Activated naive CD4-positive, alpha-beta T cell treated with anti-CD3 and anti-CD28 coated beads, Interleukin-2, amount 10 ng/mL, durations not matched to agents 7 days and 5 days (primary cell): ENCODE measurements around the gene ITIH1.

Experiments
- CTCF ChIA-PET: fragments of 350-600 bp; sonication (Branson Sonifier 250); formaldehyde crosslinking; loops from one replicate; lab custom pipeline; 2021; ENCODE audit warnings: antibody characterized with exemption; lab: Charles Lee
- DNase-seq: peaks from one replicate; pipeline ENCODE4 v3.0.0-alpha.2; 2020
- H3K27ac Mint-ChIP-seq: one replicate; pipeline ENCODE4 v1.8.0; 2021; ENCODE audit warnings: mild to moderate bottlenecking, moderate library complexity, mixed read lengths
- H3K27me3 Mint-ChIP-seq: one replicate; pipeline ENCODE4 v1.8.0; 2021; ENCODE audit warnings: mild to moderate bottlenecking, mixed read lengths
- H3K36me3 Mint-ChIP-seq: one replicate; pipeline ENCODE4 v1.8.0; 2021; ENCODE audit warnings: mixed read lengths
- H3K4me1 Mint-ChIP-seq: one replicate; pipeline ENCODE4 v1.8.0; 2021; ENCODE audit warnings: mixed read lengths
- H3K4me3 Mint-ChIP-seq: one replicate; pipeline ENCODE4 v1.8.0; 2021; ENCODE audit warnings: mild to moderate bottlenecking, moderate library complexity, mixed read lengths
- H3K9me3 Mint-ChIP-seq: one replicate; pipeline ENCODE4 v1.8.0; 2021; ENCODE audit warnings: mixed read lengths

ITIH1 gene

DNA sequence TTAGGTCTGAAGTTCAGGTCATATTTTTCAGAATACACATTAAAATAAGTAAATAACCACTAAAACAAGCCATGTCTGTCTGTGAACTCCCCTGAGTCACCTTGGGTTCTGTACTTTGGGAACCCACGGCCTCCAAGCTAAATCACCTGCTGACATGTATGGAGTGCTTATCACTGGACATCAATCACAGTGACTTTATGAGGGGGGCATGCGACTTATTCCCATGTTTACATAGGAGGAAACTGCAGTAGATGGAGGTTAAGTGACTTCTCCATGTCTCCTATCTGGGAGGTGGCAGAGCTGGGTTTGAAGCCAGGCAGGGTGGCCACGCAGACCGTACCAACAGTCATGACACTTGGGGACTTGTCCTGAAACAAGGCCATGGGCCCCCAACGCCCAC lies 45.0 kb downstream of the ITIH1 start:
- DNase-seq: no peak
- Mint-ChIP-seq H3K27ac (no peak overlapping the region), H3K36me3 (no peaks in the 10 kb centered on the region)

DNA sequence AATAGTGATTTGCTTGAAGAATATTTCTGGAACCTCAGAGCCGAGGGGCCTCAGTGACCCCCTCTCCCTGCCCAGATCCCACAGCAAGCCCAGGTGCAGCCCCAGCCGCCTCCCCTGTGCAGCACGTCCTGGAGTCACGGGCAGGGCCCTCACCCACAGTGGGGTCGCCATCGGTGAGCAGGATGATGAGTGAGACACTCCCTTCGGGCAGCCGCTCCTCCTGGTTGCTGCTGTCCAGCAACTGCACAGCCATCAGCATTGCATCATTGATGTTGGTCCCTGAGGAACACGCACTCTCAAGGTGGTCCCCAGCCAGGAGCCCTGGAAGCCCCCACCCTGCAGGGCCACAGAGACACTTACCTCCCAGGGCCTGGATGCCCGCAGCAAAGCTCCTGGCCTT lies 46.6 kb downstream of the ITIH1 start:
- CTCF ChIA-PET: no interaction called here
- no peak for DNase-seq
- Mint-ChIP-seq H3K4me3 (no peak overlapping the region), H3K36me3 (no peaks in the 10 kb centered on the region), H3K4me1 (no peaks in the 10 kb centered on the region), H3K27ac (no peak overlapping the region), H3K27me3 (no peaks in the 10 kb centered on the region), H3K9me3 (no peaks in the 10 kb centered on the region)

More for the DNA sequence above, 45.0 kb downstream of the ITIH1 start:
- Mint-ChIP-seq H3K9me3 (no peaks in the 10 kb centered on the region), H3K4me3 (no peak overlapping the region), H3K27me3 (no peaks in the 10 kb centered on the region), H3K4me1 (no peaks in the 10 kb centered on the region)
- CTCF ChIA-PET: interaction anchor here (0.9 to 2.3 kb wide), 3 partner anchors 16 to 397 kb away, joined by 3 to 9 read pairs (median 7); no protein-coding TSS in a partner anchor

DNA sequence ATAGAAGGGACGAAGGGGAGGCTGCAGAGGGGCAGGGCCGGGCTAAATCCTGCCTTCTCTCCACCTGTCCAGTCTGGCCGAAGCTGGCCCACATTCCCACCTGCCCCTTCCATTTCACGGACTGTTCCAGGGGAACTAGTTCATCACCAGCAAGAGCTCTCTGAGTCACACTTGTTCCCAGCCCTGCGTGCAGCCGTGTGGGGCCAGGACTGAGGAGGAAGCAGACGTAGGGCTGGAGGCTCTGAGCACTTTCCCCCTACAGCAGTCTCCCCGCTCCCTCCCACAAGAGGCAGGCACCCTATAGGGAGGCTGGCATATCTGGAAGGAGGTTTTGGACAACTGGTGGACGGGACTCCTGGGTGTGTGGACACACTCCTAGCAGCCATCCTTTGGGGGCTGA lies 50.0 kb downstream of the ITIH1 start:
- Mint-ChIP-seq H3K27me3 (no peaks in the 10 kb centered on the region), H3K27ac (no peak overlapping the region), H3K4me3 (no peak overlapping the region), H3K36me3 (no peaks in the 10 kb centered on the region), H3K4me1 (peaks cover 2% of the 10 kb centered on the region), H3K9me3 (no peaks in the 10 kb centered on the region)
- CTCF ChIA-PET: interaction anchor here (1.4 kb wide), 1 partner anchor 10 kb away, joined by 3 read pairs; no protein-coding TSS in a partner anchor
- DNase-seq: no peak

- H3K27me3 Mint-ChIP-seq: no peaks in the 10 kb centered on the region
- H3K4me1 Mint-ChIP-seq: peaks cover 2% of the 10 kb centered on the region
- no peaks in the 10 kb centered on the region for H3K9me3 Mint-ChIP-seq
- CTCF ChIA-PET: no interaction called here
- H3K4me3 Mint-ChIP-seq: no peak overlapping the region
- no peaks in the 10 kb centered on the region for H3K36me3 Mint-ChIP-seq
- no peak for DNase-seq
- H3K27ac Mint-ChIP-seq: no peak overlapping the region
Measured at GRCh38 chr3:52827866-52828376, 50.5 kb downstream of the ITIH1 start.

GRCh38 chr3:52829482-52829881 lies 52.1 kb downstream of the ITIH1 start:
- DNase-seq: no peak
- Mint-ChIP-seq H3K36me3 (no peaks in the 10 kb centered on the region), H3K4me3 (no peak overlapping the region), H3K27me3 (no peaks in the 10 kb centered on the region), H3K9me3 (no peaks in the 10 kb centered on the region), H3K4me1 (peaks cover 2% of the 10 kb centered on the region), H3K27ac (no peak overlapping the region)
- CTCF ChIA-PET: interaction anchor here (1.3 kb wide), 2 partner anchors 9 to 11 kb away, joined by 3 read pairs; no protein-coding TSS in a partner anchor

GRCh38 chr3:52829906-52830463 lies 52.6 kb downstream of the ITIH1 start:
- Mint-ChIP-seq H3K9me3 (no peaks in the 10 kb centered on the region), H3K4me3 (no peak overlapping the region), H3K4me1 (peaks cover 2% of the 10 kb centered on the region), H3K27me3 (no peaks in the 10 kb centered on the region), H3K27ac (no peak overlapping the region), H3K36me3 (no peaks in the 10 kb centered on the region)
- CTCF ChIA-PET: interaction anchor here (1.3 kb wide), 2 partner anchors 9 to 11 kb away, joined by 3 read pairs; no protein-coding TSS in a partner anchor
- no peak for DNase-seq

GRCh38 chr3:52830535-52831258 lies 53.3 kb downstream of the ITIH1 start, which contains the start of gene ITIH4:
Gene ITIH4, minus strand, starts transcription at chr3:52830672. Its CDS starts 30 bp downstream, at chr3:52830642.
- H3K9me3 Mint-ChIP-seq: no peaks in the 10 kb centered on the region
- peaks cover 2% of the 10 kb centered on the region for H3K4me1 Mint-ChIP-seq
- H3K4me3 Mint-ChIP-seq: no peak within 1 kb of the TSS
- CTCF ChIA-PET: no interaction called here
- no peak for DNase-seq
- no peaks in the 10 kb centered on the region for H3K27me3 Mint-ChIP-seq
- no peaks in the 10 kb centered on the region for H3K36me3 Mint-ChIP-seq
- no peak within 1 kb of the TSS for H3K27ac Mint-ChIP-seq

- H3K27me3 Mint-ChIP-seq: no peaks in the 10 kb centered on the region
- CTCF ChIA-PET: interaction anchor here (1.1 kb wide), 1 partner anchor 12 kb away, joined by 3 read pairs; no protein-coding TSS in a partner anchor
- no peak overlapping the region for H3K27ac Mint-ChIP-seq
- peaks cover 3% of the 10 kb centered on the region for H3K4me1 Mint-ChIP-seq
- no peak overlapping the region for H3K4me3 Mint-ChIP-seq
- no peaks in the 10 kb centered on the region for H3K9me3 Mint-ChIP-seq
- DNase-seq: no peak
- H3K36me3 Mint-ChIP-seq: no peaks in the 10 kb centered on the region
Measured at GRCh38 chr3:52831500-52832301, 54.3 kb downstream of the ITIH1 start.

DNA sequence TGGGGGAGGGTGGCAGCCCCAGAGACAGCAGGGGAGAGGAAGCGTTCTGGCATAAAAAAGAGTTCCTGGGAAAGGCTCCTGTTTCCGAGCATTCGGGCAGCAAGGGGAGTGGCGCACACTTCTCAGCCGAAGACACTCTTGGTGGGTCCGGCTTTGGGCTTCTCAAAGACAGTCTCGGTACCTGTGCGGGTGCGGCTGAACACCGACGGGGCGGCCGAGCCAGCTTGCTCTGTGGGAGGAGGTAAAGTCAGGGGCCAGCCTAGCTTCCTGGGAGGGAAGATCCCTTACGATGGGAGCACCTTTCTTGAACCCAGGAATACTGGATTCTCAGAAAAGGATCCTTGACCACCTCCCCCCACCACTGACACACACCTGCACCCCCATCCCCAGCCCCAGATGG lies 55.8 kb downstream of the ITIH1 start:
- Mint-ChIP-seq H3K27ac (no peak overlapping the region), H3K4me1 (peaks cover 18% of the 10 kb centered on the region), H3K36me3 (peaks cover 4% of the 10 kb centered on the region), H3K9me3 (no peaks in the 10 kb centered on the region), H3K4me3 (no peak overlapping the region), H3K27me3 (no peaks in the 10 kb centered on the region)
- DNase-seq: no peak
- CTCF ChIA-PET: no interaction called here

DNA sequence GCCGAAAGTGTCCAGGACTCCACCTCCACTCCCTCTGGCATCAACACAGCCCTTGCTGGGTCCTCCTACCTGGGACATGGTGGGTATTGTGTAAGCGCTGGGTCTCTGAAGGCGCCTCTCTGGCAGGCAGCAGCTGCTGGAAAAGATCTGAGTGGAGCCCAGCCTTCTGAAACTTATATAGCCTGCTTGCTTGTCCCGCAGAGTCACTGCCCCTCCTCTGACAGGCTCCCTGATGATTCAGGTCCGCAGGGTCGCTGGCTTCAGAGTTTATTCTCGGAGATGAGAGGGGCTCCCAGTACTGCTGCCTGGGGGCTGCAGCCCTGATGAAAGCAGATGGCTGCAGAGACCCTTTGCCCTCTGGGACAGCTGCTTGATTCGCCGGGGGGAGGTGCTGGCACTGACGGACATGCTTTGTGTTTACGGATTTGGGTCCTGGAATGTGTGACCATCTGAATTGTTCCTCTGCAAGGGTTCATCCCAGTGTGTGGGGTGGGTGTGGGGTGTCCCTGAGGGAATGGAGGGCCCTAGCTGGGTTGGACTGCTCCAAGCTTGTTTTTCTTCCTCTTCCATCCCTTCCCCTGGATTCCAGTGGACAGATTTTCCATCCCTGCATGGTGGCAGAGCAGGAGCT lies 57.6 kb downstream of the ITIH1 start, which contains the start of gene MUSTN1:
MUSTN1 (minus strand) TSS at position 149 of the 631 bp plus-strand sequence; CDS start at position 78, 71 bp downstream.
- H3K4me1 Mint-ChIP-seq: peaks cover 35% of the 10 kb centered on the region
- DNase-seq: no peak
- no peak within 1 kb of the TSS for H3K4me3 Mint-ChIP-seq
- CTCF ChIA-PET: interaction anchor here (1.0 kb wide), 1 partner anchor 14 kb away, joined by 3 read pairs; no protein-coding TSS in a partner anchor
- no peaks in the 10 kb centered on the region for H3K9me3 Mint-ChIP-seq
- H3K27ac Mint-ChIP-seq: no peak within 1 kb of the TSS
- H3K27me3 Mint-ChIP-seq: no peaks in the 10 kb centered on the region
- H3K36me3 Mint-ChIP-seq: peaks cover 4% of the 10 kb centered on the region

DNA sequence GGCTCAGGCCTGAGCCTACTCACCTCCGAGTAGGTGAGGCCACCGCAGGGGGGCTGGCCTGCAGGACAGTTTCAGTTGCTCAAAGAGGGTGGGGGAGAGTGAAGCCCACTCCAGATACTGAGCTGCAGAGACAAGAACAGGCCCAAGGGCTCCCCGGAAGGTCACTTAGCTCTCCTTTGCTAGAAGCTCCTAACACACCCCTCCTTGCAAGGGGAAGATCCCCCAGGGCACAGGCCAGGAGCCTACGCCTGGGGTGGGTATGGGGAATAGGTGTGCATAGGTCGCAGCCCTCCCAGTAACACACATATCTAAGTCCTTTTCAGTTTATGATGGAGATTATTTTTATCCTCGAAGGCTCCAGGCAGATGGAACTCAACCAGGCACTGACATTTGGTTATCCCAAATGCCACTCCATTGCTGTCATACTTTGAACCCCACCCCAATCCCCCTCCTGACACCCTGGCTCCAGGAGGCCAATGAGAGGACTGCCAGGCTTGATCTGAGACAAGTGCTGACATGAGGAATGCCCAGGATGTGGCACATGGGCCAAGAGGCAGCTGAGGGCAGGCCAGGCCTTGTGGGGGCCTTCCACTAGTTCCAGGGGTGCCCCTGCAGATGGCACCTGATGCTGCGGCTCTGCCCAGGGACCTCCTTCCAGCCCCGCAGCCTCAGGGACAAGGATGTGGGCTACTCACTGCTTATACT lies 58.5 kb downstream of the ITIH1 start:
- Mint-ChIP-seq H3K27ac (no peak overlapping the region), H3K4me1 (peaks cover 35% of the 10 kb centered on the region), H3K9me3 (no peaks in the 10 kb centered on the region), H3K36me3 (peaks cover 8% of the 10 kb centered on the region), H3K27me3 (no peaks in the 10 kb centered on the region), H3K4me3 (no peak overlapping the region)
- no peak for DNase-seq
- CTCF ChIA-PET: no interaction called here

DNA sequence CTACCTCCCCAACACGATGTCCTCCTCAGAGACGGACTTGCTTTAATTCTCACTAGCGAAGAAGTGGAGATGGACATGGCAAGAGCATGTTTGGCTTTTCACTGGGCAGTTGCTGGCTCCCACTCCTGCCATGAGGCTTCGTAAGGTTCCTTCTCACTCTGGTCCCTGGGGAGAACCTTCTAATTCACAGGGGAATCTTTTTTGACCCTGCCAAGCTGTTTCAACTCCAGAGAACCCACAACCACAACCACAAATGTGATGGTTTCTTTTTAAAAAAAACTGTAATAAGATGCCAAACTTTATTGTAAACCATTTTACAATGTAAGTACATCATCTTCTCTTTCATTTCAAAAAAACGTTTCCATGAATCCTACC lies 59.1 kb downstream of the ITIH1 start:
- DNase-seq: no peak
- no peak overlapping the region for H3K27ac Mint-ChIP-seq
- CTCF ChIA-PET: interaction anchor here (1.2 kb wide), 1 partner anchor 16 kb away, joined by 4 read pairs; no protein-coding TSS in a partner anchor
- H3K27me3 Mint-ChIP-seq: no peaks in the 10 kb centered on the region
- no peak overlapping the region for H3K4me3 Mint-ChIP-seq
- H3K4me1 Mint-ChIP-seq: peaks cover 33% of the 10 kb centered on the region
- peaks cover 8% of the 10 kb centered on the region for H3K36me3 Mint-ChIP-seq
- H3K9me3 Mint-ChIP-seq: no peaks in the 10 kb centered on the region

GRCh38 chr3:52836986-52837385 lies 59.6 kb downstream of the ITIH1 start:
- DNase-seq: no peak
- Mint-ChIP-seq H3K9me3 (no peaks in the 10 kb centered on the region), H3K4me3 (no peak overlapping the region), H3K27me3 (no peaks in the 10 kb centered on the region), H3K27ac (no peak overlapping the region), H3K4me1 (peaks cover 33% of the 10 kb centered on the region), H3K36me3 (peaks cover 12% of the 10 kb centered on the region)
- CTCF ChIA-PET: interaction anchor here (1.2 to 2.5 kb wide), 4 partner anchors 10 to 43 kb away, joined by 3 to 9 read pairs (median 4); no protein-coding TSS in a partner anchor
